ENCODE data around the gene PNISR.

Gene PNISR

DNA sequence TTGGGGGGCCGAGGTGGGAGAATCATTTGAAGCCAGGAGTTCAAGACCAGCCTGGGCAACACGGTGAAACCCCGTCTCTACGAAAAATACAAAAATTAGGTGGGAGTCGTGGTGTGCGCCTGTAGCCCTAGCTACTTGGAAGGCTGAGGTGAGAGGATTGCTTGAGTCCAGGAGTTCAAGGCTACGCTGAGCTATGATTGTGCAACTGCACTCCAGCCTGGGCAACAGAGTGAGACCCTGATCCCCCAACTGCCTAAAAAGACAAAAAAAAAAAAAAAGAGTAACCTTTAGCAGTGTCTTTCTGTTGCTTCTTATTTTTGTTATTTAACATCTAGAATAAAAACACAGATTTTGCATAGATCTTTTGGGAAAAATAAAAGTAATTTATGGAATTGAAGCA is 18.0 kb downstream of the PNISR start:
- no peak for DNase-seq

DNA sequence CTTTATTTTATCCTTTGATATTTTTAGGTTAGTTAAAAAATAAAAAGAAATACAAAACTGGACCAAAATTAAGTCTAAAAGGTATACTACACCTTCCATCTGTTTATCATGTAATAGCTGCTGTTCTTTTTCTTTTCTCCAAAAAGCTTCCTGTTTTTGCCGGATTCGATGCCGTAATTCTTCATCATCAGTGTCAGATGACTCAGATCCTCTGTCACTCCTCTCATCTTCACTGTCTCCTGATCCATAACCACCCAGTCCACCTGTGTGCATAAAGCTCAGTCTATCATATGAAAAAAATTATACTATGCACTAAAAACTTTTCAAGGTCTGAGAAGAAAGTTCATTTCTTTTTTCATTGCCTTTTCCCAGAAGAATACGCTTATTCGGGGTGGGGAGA is 22.7 kb downstream of the PNISR start:
- DNase-seq, result no peak

GRCh38 chr6:99397287-99397686 is 27.8 kb downstream of the PNISR start:
- DNase-seq, result no peak

- DNase-seq, result peak; percentile 72
These were observed 31.2 kb downstream of the PNISR start, which contains the start of gene COQ3 for GRCh38 chr6:99393698-99394531. Gene COQ3, minus strand, starts transcription at chr6:99394195. Its CDS starts 16 bp downstream, at chr6:99394179.

DNA sequence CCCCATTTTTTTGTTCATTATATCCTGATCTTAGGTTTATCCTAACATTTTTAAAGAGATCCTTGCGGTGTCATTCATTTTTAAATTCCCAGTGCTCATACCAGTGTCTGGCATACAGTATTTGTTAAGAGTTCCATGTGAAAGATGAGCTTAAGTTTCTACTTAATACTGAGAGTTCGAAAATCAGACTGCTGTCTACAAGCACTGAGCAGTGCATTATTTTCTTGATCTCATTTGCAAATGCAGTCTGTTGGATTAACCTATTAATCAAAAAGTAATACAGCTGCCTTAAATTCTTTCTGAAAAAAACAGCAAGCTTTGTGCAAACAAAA is 31.8 kb downstream of the PNISR start:
- no peak for DNase-seq

DNA sequence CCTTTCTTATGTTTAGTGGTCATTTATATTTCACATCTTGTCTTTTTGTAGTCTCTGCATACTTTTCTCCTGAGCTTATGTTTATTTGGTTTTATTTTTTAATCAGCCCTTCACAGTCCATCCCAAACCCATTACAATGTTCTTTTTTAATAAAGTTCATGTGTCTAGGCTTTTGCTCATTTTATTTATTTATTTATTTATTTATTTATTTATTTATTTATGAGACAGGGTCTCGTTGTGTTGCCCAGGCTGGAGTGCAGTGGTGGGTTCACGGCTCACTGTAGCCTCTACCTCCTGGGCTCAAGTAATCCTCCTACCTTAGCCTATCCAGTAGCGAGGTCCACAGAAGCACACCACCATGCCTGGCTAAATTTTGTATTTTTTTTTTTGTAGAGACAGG is 34.2 kb downstream of the PNISR start:
- DNase-seq, result no peak

DNA sequence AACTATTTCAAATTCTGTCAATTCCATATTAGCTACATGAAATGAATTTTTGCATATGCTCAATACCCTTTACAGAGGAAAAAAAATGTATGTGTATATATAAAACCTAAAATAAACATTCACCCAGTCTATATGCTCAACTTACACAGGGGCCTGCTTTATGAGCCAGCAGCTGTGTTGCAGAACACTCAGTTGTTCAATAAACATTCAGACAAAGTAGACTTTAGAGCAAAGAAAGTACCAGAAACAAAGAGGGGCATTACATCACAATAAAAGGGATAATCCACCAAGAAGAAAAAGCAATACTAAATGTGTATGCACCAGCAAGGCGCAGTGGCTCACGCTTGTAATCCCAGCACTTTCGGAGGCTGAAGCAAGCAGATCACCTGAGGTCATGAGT is 40.6 kb downstream of the PNISR start:
- no peak for DNase-seq

GRCh38 chr6:99378636-99379035 is 46.5 kb downstream of the PNISR start:
- DNase-seq, result no peak

DNA sequence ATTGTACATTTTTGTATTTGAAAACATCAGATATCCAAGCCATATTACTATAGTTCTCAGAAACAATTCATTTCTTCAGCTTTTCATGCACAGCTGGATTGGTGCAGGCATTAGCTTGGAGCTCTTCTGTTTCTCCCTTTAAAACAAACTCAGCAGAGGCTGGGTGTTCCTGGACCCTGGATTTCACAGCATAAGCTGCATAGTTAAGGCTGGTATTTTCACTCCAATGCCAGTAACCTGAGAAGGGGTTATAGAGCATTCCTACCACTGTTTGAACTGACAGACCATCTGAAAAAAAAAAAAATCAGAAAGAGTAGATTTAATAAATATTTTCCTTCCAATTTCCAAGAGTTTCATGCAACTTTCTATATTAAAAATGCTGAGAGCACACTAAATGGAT is 55.6 kb downstream of the PNISR start:
- DNase-seq, result no peak

GRCh38 chr6:99366852-99367251 is 58.3 kb downstream of the PNISR start:
- DNase-seq, result no peak

DNA sequence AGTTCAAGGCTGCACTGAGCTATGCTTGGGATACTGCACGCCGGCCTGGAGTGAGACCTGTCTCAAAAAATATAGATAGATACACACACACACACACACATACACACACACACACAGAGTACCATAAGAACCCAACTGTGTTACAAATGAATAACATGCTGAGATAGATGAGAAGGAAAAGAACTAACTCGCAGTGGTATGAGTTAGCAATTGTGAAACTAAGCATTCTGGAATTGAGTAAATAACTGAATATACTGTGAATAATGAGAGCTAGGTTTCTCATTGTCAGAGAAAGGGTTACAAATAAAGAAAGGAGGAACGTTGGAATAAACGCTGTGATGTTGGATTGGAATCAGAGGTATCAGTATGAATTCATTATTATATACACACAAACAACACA is 61.1 kb downstream of the PNISR start:
- DNase-seq, result no peak

- DNase-seq, result no peak
These were observed 62.3 kb downstream of the PNISR start for GRCh38 chr6:99362678-99363268.

- DNase-seq, result no peak
These were observed 65.3 kb downstream of the PNISR start for GRCh38 chr6:99359800-99360199.

- DNase-seq, result no peak
These were observed 68.5 kb downstream of the PNISR start for GRCh38 chr6:99356641-99357040.

DNA sequence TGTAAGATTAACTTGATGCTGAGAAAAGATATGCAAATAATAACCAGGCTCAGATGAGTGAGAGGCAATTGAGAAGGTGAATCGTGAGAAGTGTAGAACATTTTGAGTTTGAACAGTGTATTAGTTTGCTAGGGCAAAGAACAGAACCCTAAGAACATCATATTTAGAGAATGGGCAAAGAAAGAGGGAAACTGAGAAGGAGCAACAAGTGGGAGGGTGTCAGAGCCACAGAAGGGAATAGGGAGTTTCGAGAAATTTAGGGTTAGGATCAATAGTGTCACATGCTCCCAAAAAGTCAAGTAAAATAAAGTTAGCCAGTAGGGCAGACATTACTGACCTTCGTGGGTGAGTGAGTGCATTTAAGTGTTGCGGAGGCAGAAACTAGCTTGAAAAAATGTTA is 70.1 kb downstream of the PNISR start:
- no peak for DNase-seq

- DNase-seq, result no peak
These were observed 72.0 kb downstream of the PNISR start for GRCh38 chr6:99353126-99353525.

- no peak for DNase-seq
These were observed 74.5 kb downstream of the PNISR start for GRCh38 chr6:99350573-99350972.

DNA sequence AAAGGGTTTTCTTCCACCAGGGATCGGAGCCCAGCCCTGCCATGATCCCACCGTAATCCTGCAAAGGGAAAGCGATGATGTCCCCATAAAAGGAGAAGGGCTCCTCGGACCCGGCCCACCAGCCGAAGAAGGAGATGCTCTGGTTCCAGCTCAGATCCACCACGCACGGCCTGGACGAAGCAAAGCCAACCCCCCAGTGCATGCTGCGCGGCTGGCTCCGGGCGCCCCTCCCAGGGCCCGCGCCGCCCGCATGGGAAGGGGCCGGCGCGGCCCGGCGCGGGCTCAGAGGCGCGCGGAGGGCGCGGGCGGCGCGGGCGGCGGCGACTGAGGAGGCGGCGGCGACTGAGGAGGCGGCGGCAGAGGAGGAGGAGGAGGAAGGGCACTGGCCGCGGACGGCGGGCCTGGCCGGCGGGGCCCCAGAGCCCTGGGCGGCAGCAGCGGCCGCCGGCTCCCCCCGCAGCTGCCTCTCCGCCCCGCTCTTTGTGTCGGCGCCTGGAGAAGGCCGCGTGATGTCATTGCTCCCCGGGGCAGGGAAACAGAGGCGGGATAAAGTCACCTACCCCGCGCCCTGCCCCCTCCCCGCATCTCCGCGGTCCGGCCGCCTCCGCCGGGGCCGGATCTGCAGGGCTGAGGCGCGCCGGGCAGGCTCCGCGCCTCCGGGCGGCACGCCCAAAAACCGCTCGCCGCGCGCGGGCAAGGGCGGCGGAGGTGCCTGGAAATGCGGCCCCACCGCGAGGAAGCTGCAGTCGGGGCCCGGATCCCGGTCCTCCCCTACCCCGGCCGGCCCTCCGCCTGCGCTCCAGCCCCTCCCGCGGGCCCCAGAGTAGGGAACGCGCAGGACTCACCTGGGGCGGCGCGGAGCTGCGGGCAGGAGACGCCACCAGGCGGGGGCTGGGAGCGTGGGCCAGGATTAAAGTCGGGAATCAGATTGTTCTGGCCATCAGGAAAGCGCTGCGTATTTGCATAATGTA is 75.7 kb downstream of the PNISR start, which contains the start of gene FAXC:
Gene FAXC, minus strand, starts transcription at position 504 of the 971 bp plus-strand sequence. Its CDS starts 302 bp downstream, at position 202.
- DNase-seq, result no peak

- no peak for DNase-seq
These were observed 76.6 kb downstream of the PNISR start for GRCh38 chr6:99348288-99349170.
